Measurements from ENCODE around the gene TMEM44.

TMEM44 gene

GRCh38 chr3:194577986-194578905, 55.0 kb downstream of the TMEM44 start:
- DNase-seq, result peak; percentile 94

GRCh38 chr3:194575484-194576210, 57.6 kb downstream of the TMEM44 start:
- DNase-seq, result peak; percentile 74

- peak; percentile 86 for DNase-seq
Observed at GRCh38 chr3:194574639-194575483, 58.4 kb downstream of the TMEM44 start.

- DNase-seq, result peak; percentile 68
Observed at GRCh38 chr3:194573680-194574437, 59.4 kb downstream of the TMEM44 start.

- DNase-seq, result peak; percentile 58
Observed at GRCh38 chr3:194572944-194573491, 60.2 kb downstream of the TMEM44 start.

- peak; percentile 99 for DNase-seq
Observed at GRCh38 chr3:194572143-194572789, 61.0 kb downstream of the TMEM44 start.

GRCh38 chr3:194571491-194572142, 61.6 kb downstream of the TMEM44 start:
- DNase-seq, result no peak

GRCh38 chr3:194570898-194571297, 62.3 kb downstream of the TMEM44 start:
- DNase-seq, result no peak

GRCh38 chr3:194570235-194570634, 63.0 kb downstream of the TMEM44 start:
- DNase-seq, result no peak

- DNase-seq, result no peak
Observed at GRCh38 chr3:194569252-194569651, 64.0 kb downstream of the TMEM44 start.

- DNase-seq, result peak; percentile 86
Observed at GRCh38 chr3:194565597-194566190, 67.5 kb downstream of the TMEM44 start.

- no peak for DNase-seq
Observed at GRCh38 chr3:194562986-194563385, 70.2 kb downstream of the TMEM44 start.

- DNase-seq, result peak; percentile 88
Observed at GRCh38 chr3:194561306-194561974, 71.8 kb downstream of the TMEM44 start.

GRCh38 chr3:194560047-194560446, 73.2 kb downstream of the TMEM44 start:
- DNase-seq, result no peak

GRCh38 chr3:194559530-194559929, 73.7 kb downstream of the TMEM44 start:
- DNase-seq, result no peak

GRCh38 chr3:194556086-194557056, 76.8 kb downstream of the TMEM44 start:
- DNase-seq, result no peak

- DNase-seq, result no peak
Observed at GRCh38 chr3:194555175-194556062, 77.8 kb downstream of the TMEM44 start.
